SU-DHL-6 (cell line): Measurements from ENCODE around the gene CEP20.

Source experiments
- H2AFZ ChIP-seq: fragments of 200-600 bp; sonication (generic); 2 replicates; pipeline ENCODE4 v1.6.1; 2014; ENCODE audit warnings: low read depth, mild to moderate bottlenecking, moderate library complexity, mixed read lengths, antibody characterized with exemption, low read length; ENCODE audit not compliant: severe bottlenecking
- H3F3A ChIP-seq: fragments of 200-600 bp; shearing (Covaris generic); 2 replicates; pipeline ENCODE4 v1.6.0; 2016; ENCODE audit warnings: antibody characterized with exemption, mild to moderate bottlenecking; ENCODE audit not compliant: insufficient read depth
- H3K27ac ChIP-seq: fragments of 200-600 bp; sonication (generic); 2 replicates; pipeline ENCODE4 v1.5.1; 2016; ENCODE audit warnings: low read depth, mild to moderate bottlenecking, low read length, moderate library complexity, mixed read lengths
- H3K27me3 ChIP-seq: fragments of 200-600 bp; sonication (generic), shearing (Covaris generic); 2 replicates; pipeline ENCODE4 v1.6.0; 2014; ENCODE audit warnings: mild to moderate bottlenecking, low read length
- H3K36me3 ChIP-seq: fragments of 200-600 bp; sonication (generic); 2 replicates; pipeline ENCODE4 v1.6.1; 2014; ENCODE audit warnings: mild to moderate bottlenecking, low read length, mixed read lengths
- H3K4me2 ChIP-seq: fragments of 300-600, 200-600 bp; shearing (Covaris generic), sonication (generic); 2 replicates; pipeline ENCODE4 v1.6.0; 2014; ENCODE audit warnings: low read length, low read depth, mild to moderate bottlenecking; ENCODE audit not compliant: poor library complexity, severe bottlenecking
- H3K4me3 ChIP-seq: fragments of 200-600 bp; sonication (generic); 2 replicates; pipeline ENCODE4 v1.5.1; 2014; ENCODE audit warnings: antibody characterized with exemption, low read length, mild to moderate bottlenecking, mixed read lengths; ENCODE audit not compliant: insufficient read depth, poor library complexity, severe bottlenecking
- H3K79me2 ChIP-seq: fragments of 200-600 bp; sonication (generic); 2 replicates; pipeline ENCODE4 v1.6.1; 2014; ENCODE audit warnings: mild to moderate bottlenecking, low read length, moderate library complexity; ENCODE audit not compliant: insufficient read depth
- H3K9ac ChIP-seq: fragments of 200-600 bp; sonication (generic); 2 replicates; pipeline ENCODE4 v1.7.0; 2014; ENCODE audit warnings: mild to moderate bottlenecking, low read length
- H3K9me2 ChIP-seq: fragments of 200-600 bp; sonication (generic); replicated peaks from 2 replicates; pipeline ENCODE4 v1.6.1; 2014; ENCODE audit warnings: low read length; ENCODE audit not compliant: insufficient read depth
- H3K9me3 ChIP-seq: fragments of 200-600 bp; sonication (generic); 2 replicates; pipeline ENCODE4 v1.6.1; 2014; ENCODE audit warnings: low read length, mixed read lengths; ENCODE audit not compliant: insufficient read depth
- H4K20me1 ChIP-seq: fragments of 200-600 bp; sonication (generic); 2 replicates; pipeline ENCODE4 v1.6.1; 2014; ENCODE audit warnings: low read depth, mild to moderate bottlenecking, antibody characterized with exemption, low read length, moderate library complexity, mixed read lengths
- EZH2phosphoT487 ChIP-seq: fragments of 200-600 bp; sonication (generic), shearing (Covaris generic); conservative IDR thresholded peaks from 2 replicates; pipeline ENCODE4 v1.6.1; 2018; ENCODE audit warnings: mild to moderate bottlenecking, antibody characterized with exemption, low read length, moderate library complexity, mixed read lengths
- TF ChIP-seq, protein P1 (sequence below): fragments of 200-600 bp; sonication (generic); IDR thresholded peaks from one replicate; pipeline ENCODE4 v1.5.1; 2017; ENCODE audit warnings: antibody characterized with exemption, mild to moderate bottlenecking, low read length, moderate library complexity; ENCODE audit not compliant: insufficient read depth, poor library complexity, severe bottlenecking

The CEP20 gene

GRCh38 chr16:15856182-15856581 lies 32.2 kb downstream of the CEP20 start:
- peak overlapping the region; percentile 97 for H3K4me2 ChIP-seq
- no peaks in the 10 kb centered on the region for H3K9me2 ChIP-seq
- no peaks in the 10 kb centered on the region; the same call in 1 of the 2 replicates for H3K36me3 ChIP-seq
- no peaks in the 10 kb centered on the region for H3K27me3 ChIP-seq
- no peaks in the 10 kb centered on the region for H3K79me2 ChIP-seq
- H3K9me3 ChIP-seq, result no peaks in the 10 kb centered on the region
- H4K20me1 ChIP-seq, result no peaks in the 10 kb centered on the region
- peak overlapping the region; percentile 59 for H3K4me3 ChIP-seq
- H2AFZ ChIP-seq, result peak overlapping the region; percentile 52
- TF ChIP-seq EZH2phosphoT487, result no peak
- TF ChIP-seq, protein P1, sequence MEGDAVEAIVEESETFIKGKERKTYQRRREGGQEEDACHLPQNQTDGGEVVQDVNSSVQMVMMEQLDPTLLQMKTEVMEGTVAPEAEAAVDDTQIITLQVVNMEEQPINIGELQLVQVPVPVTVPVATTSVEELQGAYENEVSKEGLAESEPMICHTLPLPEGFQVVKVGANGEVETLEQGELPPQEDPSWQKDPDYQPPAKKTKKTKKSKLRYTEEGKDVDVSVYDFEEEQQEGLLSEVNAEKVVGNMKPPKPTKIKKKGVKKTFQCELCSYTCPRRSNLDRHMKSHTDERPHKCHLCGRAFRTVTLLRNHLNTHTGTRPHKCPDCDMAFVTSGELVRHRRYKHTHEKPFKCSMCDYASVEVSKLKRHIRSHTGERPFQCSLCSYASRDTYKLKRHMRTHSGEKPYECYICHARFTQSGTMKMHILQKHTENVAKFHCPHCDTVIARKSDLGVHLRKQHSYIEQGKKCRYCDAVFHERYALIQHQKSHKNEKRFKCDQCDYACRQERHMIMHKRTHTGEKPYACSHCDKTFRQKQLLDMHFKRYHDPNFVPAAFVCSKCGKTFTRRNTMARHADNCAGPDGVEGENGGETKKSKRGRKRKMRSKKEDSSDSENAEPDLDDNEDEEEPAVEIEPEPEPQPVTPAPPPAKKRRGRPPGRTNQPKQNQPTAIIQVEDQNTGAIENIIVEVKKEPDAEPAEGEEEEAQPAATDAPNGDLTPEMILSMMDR, result no peak
- peak overlapping the region; percentile 94 for H3K27ac ChIP-seq
- H3K9ac ChIP-seq, result peak overlapping the region; percentile 49
- peaks cover 28% of the 10 kb centered on the region for H3F3A ChIP-seq

DNA sequence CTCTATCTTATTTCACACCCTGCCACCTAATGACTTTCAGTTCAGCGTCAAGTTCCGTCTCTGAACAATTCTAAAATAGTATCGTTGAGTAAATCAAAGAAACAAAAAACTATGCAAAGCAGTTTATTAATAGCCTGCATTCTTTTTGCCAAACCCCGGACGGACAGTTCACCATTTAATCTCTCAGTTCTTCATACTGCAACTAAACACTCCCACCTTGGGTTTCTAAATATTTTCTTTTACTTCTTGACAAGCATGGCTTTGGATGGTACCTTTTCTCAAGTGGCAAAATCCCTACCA lies 32.7 kb downstream of the CEP20 start:
- Histone ChIP-seq H4K20me1 (no peaks in the 10 kb centered on the region), H2AFZ (no peak overlapping the region), H3K9ac (peak overlapping the region; percentile 49; the same call in 1 of the 2 replicates), H3K9me2 (no peaks in the 10 kb centered on the region), H3K27ac (peak overlapping the region; percentile 94), H3K4me2 (peak overlapping the region; percentile 97), H3K79me2 (no peaks in the 10 kb centered on the region), H3K9me3 (no peaks in the 10 kb centered on the region), H3K36me3 (no peaks in the 10 kb centered on the region; the same call in 1 of the 2 replicates), H3K4me3 (peak overlapping the region; percentile 59), H3K27me3 (no peaks in the 10 kb centered on the region), H3F3A (peaks cover 28% of the 10 kb centered on the region)
- no peak for TF ChIP-seq EZH2phosphoT487
- TF ChIP-seq, protein P1, result no peak

GRCh38 chr16:15854906-15855703 lies 33.3 kb downstream of the CEP20 start:
- Histone ChIP-seq H3K36me3 (no peaks in the 10 kb centered on the region; the same call in 1 of the 2 replicates), H3K27me3 (no peaks in the 10 kb centered on the region), H3K79me2 (no peaks in the 10 kb centered on the region), H3K9me2 (no peaks in the 10 kb centered on the region), H4K20me1 (no peaks in the 10 kb centered on the region), H3K9ac (peak overlapping the region; percentile 10; the same call in 1 of the 2 replicates), H3K4me2 (peak overlapping the region; percentile 97), H3F3A (peaks cover 28% of the 10 kb centered on the region), H2AFZ (no peak overlapping the region), H3K9me3 (no peaks in the 10 kb centered on the region), H3K27ac (peak overlapping the region; percentile 94), H3K4me3 (peak overlapping the region; percentile 59)
- TF ChIP-seq, protein P1, result no peak
- TF ChIP-seq EZH2phosphoT487, result no peak
